Measurements from ENCODE around the gene TSTD1. TPM values are rescaled to one million over a fixed set of nuclear protein-coding genes. Genes with fewer than 3 reads are reported as not detected.
A peak's percentile ranks its signal among the peaks of the same experiment; 100 is the strongest.

TSTD1 gene
- total and polyA plus RNA-seq, 12 donors: 46.3 to 280 (median 93.3) TPM

DNA sequence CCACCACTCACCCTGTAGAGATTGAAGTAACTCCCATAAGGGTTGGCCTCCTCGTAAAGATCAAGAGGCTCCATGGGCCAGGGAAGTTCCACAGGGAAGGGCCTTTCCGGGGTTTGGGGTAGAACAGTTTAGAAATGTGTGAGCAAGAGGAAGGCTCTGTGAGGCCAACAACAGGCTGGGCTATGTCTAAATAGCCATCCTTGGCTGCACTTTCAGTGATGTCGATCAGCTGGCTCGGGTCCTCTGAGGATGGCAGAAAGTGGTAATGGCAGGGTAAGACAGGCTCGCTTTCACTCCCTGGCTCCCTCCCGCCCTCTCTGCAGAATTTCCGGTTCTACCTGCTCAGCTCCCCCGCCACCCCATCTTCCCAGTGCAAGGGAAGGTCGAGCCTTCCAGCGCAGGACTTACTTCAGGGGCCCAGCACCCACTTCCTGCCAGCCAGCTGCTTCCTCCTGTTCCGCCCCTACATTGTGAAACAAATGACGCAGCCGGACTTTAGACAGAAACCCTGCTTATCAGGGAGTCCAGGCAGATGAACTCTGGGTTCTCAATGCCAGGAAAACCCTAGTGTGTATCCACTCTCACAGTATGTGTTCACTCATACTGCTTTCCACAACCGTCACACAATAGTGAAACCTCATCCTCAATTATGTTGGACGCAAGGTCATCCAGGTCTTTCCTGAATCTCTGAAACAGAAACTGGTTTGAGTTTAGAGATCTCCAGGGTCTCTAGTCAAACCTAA, 25.1 kb downstream of the TSTD1 start:
- DNase-seq: peak; percentile 85 to 97 (median 96)
- intact Hi-C loops (cut with DNase I): no loop called here
- WGBS, 4 donors: 9 to 22% (median 16%) methylated on average over 12 to 15 of the region's 15 CpGs
- TF ChIP-seq POLR2A (IDR thresholded peaks at IDR 0.05) (peak in 1 of 2 donors; percentile 83), CTCF (IDR thresholded peaks at IDR 0.05) (no peak)
- H3K27me3 ChIP-seq: no peaks in the 10 kb centered on the region
- H3K4me1 ChIP-seq (replicated peaks in 1 of 2): peaks cover 23 to 40% of the 10 kb centered on the region in 2 donors
- H3K4me3 ChIP-seq: peak overlapping the region in 1 of 4 donors; percentile 25
- peak overlapping the region; percentile 74 to 96 (median 87) for H3K27ac ChIP-seq
- H3K9me3 ChIP-seq (replicated peaks in 1 of 3): no peaks in the 10 kb centered on the region
- no peaks in the 10 kb centered on the region for H3K36me3 ChIP-seq (replicated peaks in 1 of 2)

GRCh38 chr1:161013131-161013487, 25.7 kb downstream of the TSTD1 start:
- no peaks in the 10 kb centered on the region for H3K27me3 ChIP-seq
- no peaks in the 10 kb centered on the region for H3K36me3 ChIP-seq (replicated peaks in 1 of 2)
- H3K4me3 ChIP-seq: peak overlapping the region in 1 of 4 donors; percentile 25
- H3K4me1 ChIP-seq (replicated peaks in 1 of 2): peaks cover 19 to 35% of the 10 kb centered on the region in 2 donors
- no peaks in the 10 kb centered on the region for H3K9me3 ChIP-seq (replicated peaks in 1 of 3)
- intact Hi-C loops (cut with DNase I): no loop called here
- peak overlapping the region; percentile 74 to 96 (median 87) for H3K27ac ChIP-seq
- no peak for TF ChIP-seq CTCF (IDR thresholded peaks at IDR 0.05)
- TF ChIP-seq POLR2A (IDR thresholded peaks at IDR 0.05): no peak
- DNase-seq: peak in 1 of 7 donors; percentile 51

DNA sequence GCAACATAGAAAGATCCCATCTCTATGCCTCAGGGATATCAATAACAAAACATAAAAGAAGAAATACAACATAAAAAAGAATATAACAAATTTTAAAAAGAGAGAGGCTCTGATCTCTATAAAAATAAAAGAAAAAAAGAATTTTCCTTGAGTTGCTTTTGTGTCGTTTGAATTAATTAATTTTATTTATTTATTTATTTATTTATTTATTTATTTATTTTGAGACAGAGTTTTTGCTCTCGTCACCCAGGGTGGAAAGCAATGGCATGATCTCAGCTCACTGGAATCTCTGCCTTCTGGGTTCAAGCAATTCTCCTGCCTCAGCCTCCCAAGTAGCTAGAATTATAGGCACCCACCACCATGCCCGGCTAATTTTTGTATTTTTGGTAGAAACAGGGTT, 26.3 kb downstream of the TSTD1 start:
- peaks cover 19 to 28% of the 10 kb centered on the region in 2 donors for H3K4me1 ChIP-seq (replicated peaks in 1 of 2)
- H3K4me3 ChIP-seq: no peak overlapping the region
- no peaks in the 10 kb centered on the region for H3K36me3 ChIP-seq (replicated peaks in 1 of 2)
- TF ChIP-seq CTCF (IDR thresholded peaks at IDR 0.05) (no peak), POLR2A (IDR thresholded peaks at IDR 0.05) (no peak)
- no peaks in the 10 kb centered on the region for H3K27me3 ChIP-seq
- peak overlapping the region in 3 of 5 donors; percentile 86 to 96 (median 93) for H3K27ac ChIP-seq
- 86 to 95% (median 91%) methylated on average over 3 of the region's 3 CpGs for WGBS, 4 donors
- intact Hi-C loops (cut with DNase I): no loop called here
- DNase-seq: peak in 1 of 7 donors; percentile 29
- no peaks in the 10 kb centered on the region for H3K9me3 ChIP-seq (replicated peaks in 1 of 3)

DNA sequence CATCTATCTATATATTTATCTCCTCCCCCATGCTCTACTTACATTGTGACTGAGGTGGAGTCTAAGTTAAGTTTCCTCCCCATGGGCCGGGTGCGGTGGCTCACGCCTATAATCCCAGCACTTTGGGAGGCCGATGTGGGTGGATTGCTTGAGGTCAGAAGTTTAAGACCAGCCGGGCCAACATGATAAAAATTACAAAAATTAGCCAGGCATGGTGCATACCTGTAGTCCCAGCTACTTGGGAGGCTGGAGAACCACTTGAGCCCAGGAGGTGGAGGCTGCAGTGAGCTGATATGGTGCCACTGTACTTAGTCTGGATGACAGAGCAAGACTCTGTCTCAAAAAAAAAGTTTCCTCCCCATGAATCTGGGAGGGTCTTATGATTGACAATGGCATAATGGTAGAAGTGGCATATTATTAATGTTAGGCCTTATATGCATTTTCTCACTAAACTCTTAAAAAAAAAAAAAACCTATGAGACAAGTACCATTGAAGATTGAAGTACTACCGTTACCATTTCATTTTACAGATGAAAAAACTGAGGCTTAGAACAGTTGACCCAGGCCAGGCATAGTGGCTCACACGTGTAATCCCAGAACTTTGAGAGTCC, 29.1 kb downstream of the TSTD1 start:
- no peak overlapping the region for H3K4me3 ChIP-seq
- no peaks in the 10 kb centered on the region for H3K9me3 ChIP-seq (replicated peaks in 1 of 3)
- H3K27me3 ChIP-seq: no peaks in the 10 kb centered on the region
- TF ChIP-seq CTCF (IDR thresholded peaks at IDR 0.05): no peak
- TF ChIP-seq POLR2A (IDR thresholded peaks at IDR 0.05): no peak
- 91 to 93% (median 92%) methylated on average over 7 of the region's 7 CpGs for WGBS, 4 donors
- H3K36me3 ChIP-seq (replicated peaks in 1 of 2): no peaks in the 10 kb centered on the region
- intact Hi-C loops (cut with DNase I): loop anchor here in 1 of 2 donors (5.0 kb wide), 1 partner anchor 83 kb away; no protein-coding TSS in a partner anchor
- H3K27ac ChIP-seq: no peak overlapping the region
- no peak for DNase-seq
- peaks cover 16 to 19% of the 10 kb centered on the region in 2 donors for H3K4me1 ChIP-seq (replicated peaks in 1 of 2)
